NB4 (cell line): Measurements from ENCODE around the gene MRPL43.

Source experiments
- DNase-seq: peaks from one replicate; pipeline ENCODE4 v3.0.0; 2010; ENCODE audit warnings: low read depth
- H3K4me3 ChIP-seq: one replicate; pipeline ENCODE4 v1.5.1; 2011; ENCODE audit warnings: mild to moderate bottlenecking, low read depth, low read length, moderate library complexity
- MYC ChIP-seq: IDR thresholded peaks from 2 replicates; pipeline ENCODE4 v1.6.1; 2011; ENCODE audit warnings: low read depth, low read length
- POLR2A ChIP-seq: IDR thresholded peaks from 2 replicates; pipeline ENCODE4 v1.6.1; 2011; ENCODE audit warnings: mild to moderate bottlenecking; ENCODE audit not compliant: insufficient read length; ENCODE audit errors: extremely low read depth
- TF ChIP-seq, protein P1 (sequence below): IDR thresholded peaks from one replicate; pipeline ENCODE4 v1.5.1; 2012; ENCODE audit warnings: low read depth, low read length
- TF ChIP-seq, protein P2 (sequence below): IDR thresholded peaks from 2 replicates; pipeline ENCODE4 v1.6.1; 2011; ENCODE audit warnings: low read depth, low read length

Gene MRPL43

DNA sequence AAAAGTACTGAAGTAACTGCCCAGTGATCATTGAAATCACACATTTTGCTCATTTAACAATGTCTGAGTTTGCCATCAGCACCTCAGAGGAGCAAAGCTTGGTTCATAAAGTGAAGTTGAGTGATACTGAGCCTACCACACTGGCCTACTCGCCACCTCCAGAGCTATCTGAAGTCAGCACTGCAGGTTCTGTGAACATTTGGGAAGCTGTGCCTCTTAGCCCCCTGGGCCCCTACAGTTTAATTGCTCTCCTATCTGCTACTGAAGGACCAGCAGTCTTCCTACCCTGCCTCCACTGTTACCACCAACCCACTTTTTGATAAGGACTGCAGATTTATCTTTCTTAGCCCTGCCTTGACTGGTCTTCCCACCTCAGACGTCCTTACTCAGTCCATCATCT is 20.0 kb downstream of the MRPL43 start:
- TF ChIP-seq, protein P1, sequence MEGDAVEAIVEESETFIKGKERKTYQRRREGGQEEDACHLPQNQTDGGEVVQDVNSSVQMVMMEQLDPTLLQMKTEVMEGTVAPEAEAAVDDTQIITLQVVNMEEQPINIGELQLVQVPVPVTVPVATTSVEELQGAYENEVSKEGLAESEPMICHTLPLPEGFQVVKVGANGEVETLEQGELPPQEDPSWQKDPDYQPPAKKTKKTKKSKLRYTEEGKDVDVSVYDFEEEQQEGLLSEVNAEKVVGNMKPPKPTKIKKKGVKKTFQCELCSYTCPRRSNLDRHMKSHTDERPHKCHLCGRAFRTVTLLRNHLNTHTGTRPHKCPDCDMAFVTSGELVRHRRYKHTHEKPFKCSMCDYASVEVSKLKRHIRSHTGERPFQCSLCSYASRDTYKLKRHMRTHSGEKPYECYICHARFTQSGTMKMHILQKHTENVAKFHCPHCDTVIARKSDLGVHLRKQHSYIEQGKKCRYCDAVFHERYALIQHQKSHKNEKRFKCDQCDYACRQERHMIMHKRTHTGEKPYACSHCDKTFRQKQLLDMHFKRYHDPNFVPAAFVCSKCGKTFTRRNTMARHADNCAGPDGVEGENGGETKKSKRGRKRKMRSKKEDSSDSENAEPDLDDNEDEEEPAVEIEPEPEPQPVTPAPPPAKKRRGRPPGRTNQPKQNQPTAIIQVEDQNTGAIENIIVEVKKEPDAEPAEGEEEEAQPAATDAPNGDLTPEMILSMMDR = no peak
- TF ChIP-seq MYC (no peak), POLR2A (no peak)
- TF ChIP-seq, protein P2, sequence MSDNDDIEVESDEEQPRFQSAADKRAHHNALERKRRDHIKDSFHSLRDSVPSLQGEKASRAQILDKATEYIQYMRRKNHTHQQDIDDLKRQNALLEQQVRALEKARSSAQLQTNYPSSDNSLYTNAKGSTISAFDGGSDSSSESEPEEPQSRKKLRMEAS = no peak
- DNase-seq = no peak
- H3K4me3 ChIP-seq = no peak overlapping the region

DNA sequence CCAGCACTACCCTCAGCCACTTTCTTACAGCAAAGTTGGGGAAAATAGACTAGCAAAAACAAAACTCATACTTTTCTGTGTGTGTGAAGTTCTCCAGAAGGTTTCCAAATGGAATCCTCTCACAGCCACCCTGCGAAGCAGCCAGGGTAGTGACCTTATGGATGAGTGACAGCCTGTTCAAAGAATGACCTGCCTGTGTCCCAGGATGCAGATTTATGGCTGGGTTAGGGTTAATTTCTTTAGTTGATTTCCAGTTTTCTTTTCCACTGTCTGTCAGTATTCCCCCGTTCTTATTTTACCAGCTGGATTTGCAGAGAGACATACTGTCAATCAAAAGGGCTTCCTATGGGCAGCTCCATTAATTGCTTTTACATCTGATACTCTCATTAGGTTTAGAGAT is 20.4 kb downstream of the MRPL43 start:
- TF ChIP-seq, protein P2 = no peak
- DNase-seq = no peak
- H3K4me3 ChIP-seq = no peak overlapping the region

DNA sequence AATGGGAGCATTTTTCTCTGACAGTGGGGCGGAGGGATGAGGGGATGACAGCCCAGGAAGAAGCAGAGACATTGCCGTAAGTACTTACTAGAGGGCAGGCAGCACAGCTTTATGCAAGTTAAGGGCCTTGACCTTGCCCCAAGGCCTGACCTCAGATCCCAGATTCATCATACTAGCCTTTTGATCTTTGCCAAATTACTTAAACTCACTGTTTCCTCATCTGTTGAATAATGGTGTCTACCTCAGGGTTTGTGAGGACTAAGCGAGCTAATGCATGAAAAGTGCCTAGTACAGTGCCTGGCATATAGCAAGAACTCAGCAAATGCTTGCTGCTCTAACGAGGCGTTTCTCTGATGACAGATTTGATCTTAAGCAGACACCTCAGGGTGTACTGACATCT is 21.5 kb downstream of the MRPL43 start:
- H3K4me3 ChIP-seq = no peak overlapping the region
- DNase-seq = no peak
- TF ChIP-seq POLR2A = no peak
- TF ChIP-seq, protein P2 = no peak
- TF ChIP-seq, protein P1 = no peak
- TF ChIP-seq MYC = no peak

DNA sequence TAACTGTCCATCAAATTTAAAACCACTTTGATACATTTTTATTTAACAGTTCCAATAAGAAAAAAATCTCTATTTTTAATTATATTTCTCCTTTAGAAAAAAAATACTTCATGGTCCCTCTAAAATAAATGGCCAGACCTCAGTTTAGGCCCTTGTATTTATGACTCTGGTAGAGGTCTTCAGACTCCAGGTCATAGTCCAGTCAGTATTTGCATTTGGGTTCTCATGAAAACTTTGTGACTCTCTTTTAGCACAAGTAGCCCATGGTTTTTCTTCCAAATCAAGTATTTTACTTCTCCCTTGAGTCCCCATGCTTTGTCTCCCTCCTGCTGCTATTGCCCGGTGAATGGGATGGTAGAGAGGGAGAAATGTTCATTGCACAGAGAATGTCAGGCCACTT is 23.5 kb downstream of the MRPL43 start:
- TF ChIP-seq, protein P2 = no peak
- TF ChIP-seq MYC (no peak), POLR2A (no peak)
- TF ChIP-seq, protein P1 = no peak

DNA sequence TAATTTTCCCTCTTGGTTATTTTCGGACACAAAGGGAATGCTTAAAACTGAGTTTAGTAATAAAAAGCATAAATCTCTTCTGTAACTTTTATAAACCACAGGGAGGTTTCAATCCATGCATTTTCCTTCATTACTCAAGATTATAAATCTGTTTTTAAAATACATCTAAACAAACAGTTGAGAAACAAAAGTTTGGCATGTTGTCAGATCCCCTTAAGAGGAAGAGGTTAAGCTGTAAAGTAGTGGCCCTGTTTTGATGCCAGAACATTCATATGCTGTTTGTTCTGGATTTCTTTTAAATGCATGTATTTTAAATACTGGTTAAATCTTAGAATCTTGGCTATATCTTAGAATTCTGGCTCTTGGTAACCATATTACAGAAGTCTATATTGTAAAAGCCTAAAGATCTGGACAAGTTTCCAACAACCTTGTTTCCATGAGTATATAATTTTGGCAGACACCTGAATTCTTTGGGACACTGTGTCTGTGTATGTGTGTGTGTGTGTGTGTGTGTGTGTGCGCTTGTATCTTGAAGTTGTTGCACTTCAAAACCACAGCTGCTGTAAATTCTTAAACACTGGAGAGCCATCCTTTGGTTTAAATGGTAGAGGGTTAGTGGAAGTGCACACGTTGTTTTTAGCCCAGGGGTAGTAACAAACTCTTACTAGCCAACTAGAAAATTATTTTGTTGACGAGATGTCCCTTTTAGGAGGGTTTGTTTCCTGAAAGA is 24.8 kb downstream of the MRPL43 start:
- DNase-seq = no peak
- H3K4me3 ChIP-seq = no peak overlapping the region
- TF ChIP-seq, protein P1 = no peak
- no peak for TF ChIP-seq POLR2A
- TF ChIP-seq, protein P2 = no peak
- no peak for TF ChIP-seq MYC

More for the DNA sequence above, 23.5 kb downstream of the MRPL43 start:
- no peak overlapping the region for H3K4me3 ChIP-seq
- DNase-seq = no peak

DNA sequence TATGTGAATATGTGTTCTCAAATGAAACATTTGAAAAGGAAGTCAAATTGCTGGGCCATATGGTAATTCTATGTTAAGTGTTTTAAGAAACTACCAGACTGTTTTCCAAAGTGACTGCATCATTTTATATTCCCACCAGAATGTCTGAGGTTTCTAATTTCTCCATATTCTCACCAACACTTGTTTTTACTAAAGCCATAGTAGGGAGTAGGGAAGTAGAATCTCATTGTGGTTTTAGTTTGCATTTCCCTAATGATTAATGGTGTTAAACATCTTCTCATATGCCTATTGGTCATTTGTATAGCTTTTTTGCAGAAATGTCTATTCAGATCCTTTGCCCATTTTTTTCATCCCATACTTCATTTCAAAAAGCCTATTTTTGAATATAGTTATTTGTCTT is 27.0 kb downstream of the MRPL43 start:
- TF ChIP-seq, protein P1 = no peak
- no peak for TF ChIP-seq MYC
- TF ChIP-seq, protein P2 = no peak
- TF ChIP-seq POLR2A = no peak
- DNase-seq = no peak

More for the DNA sequence above, 27.0 kb downstream of the MRPL43 start:
- H3K4me3 ChIP-seq = no peak overlapping the region
